ENCODE results near the gene DOHH. TPM values are rescaled to one million over a fixed set of nuclear protein-coding genes. Genes with fewer than 3 reads are reported as not detected.
"Not testable (repeated sequence)": the region's sequence is repeated elsewhere in the genome, so short reads cannot be mapped to it uniquely, and the experiment has no call there.

The DOHH gene
- total RNA-seq, 2 experiments from 2014 or later = 17.2 to 18.3 TPM

GRCh38 chr19:3516675-3517207, 16.3 kb upstream of the DOHH start:
- Mint-ChIP-seq H3K4me1 (peaks cover 25% of the 10 kb centered on the region), H3K36me3 (peaks cover 4% of the 10 kb centered on the region), H3K27ac (no peak overlapping the region), H3K9me3 (no peaks in the 10 kb centered on the region), H3K27me3 (no peaks in the 10 kb centered on the region), H3K4me3 (no peak overlapping the region)
- no peak for DNase-seq

GRCh38 chr19:3515891-3516422, 15.5 kb upstream of the DOHH start:
- peaks cover 2% of the 10 kb centered on the region for H3K36me3 Mint-ChIP-seq
- no peaks in the 10 kb centered on the region for H3K9me3 Mint-ChIP-seq
- peaks cover 24% of the 10 kb centered on the region for H3K4me1 Mint-ChIP-seq
- no peak for DNase-seq
- no peak overlapping the region for H3K27ac Mint-ChIP-seq
- no peaks in the 10 kb centered on the region for H3K27me3 Mint-ChIP-seq
- H3K4me3 Mint-ChIP-seq = no peak overlapping the region

DNA sequence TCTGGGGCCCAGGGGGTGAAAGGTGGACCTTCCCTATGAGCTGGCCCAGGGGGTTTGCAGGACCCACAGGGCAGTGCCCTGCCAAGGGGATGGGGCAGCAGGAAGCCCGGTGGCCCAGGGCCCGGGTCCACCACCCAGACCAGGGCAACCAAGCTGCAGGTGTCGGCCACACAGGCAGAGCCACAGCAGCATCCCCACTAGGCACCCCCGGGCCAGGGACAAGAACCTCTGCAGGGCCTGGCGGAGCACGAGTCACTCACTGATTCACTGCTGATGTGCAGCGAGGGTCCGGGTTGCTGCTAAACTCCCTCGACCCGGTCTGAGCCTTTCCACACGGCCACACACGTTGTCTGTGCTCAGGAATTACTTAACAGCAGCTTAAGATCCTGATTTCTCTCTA, 14.5 kb upstream of the DOHH start:
- Mint-ChIP-seq H3K4me1 (peaks cover 25% of the 10 kb centered on the region), H3K4me3 (no peak overlapping the region), H3K27ac (no peak overlapping the region), H3K9me3 (no peaks in the 10 kb centered on the region), H3K36me3 (peaks cover 2% of the 10 kb centered on the region), H3K27me3 (no peaks in the 10 kb centered on the region)
- DNase-seq = no peak

DNA sequence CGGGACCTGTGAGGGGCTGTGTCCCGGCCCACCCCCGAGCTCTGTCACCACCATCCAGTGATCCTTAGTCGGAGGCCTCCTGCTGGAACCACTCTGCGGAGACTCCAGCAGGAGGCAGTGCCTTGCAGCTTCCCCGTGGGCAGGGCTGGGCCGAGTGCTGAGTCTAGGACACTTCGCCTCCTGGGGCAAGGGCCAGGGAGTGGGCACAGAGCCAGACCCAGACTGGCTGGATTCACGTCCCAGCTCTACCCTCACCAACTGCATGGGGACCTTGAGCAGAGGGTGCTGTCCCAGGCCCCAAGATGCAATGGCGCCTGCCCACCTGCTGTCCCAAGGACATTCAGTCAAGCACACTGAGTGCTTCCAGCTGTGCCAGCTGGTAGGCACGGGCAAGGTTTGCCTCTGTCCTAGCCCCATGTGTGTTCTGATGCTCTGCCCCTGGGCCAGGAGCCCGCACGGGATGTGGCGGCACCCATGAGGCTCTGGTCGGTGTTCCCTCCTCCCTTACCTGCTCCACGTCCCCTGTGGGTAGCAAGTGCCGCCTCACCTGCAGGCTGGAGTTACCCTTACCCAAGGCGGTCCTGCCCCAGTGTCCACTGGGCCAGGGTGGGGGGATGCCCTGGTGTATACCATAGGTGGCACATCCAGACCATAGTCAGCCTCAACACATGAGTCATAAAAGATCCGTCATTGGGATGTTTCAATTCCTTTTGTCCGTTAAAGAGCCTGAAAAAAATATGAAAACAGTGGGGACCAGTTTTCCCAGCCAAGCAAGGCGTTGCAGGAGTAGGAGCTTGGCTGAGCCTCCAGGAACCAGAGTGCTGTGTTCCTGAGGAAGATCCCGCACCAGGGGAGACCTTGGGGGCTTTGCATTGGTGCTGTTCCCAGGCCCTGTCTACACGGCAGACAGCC, 13.0 kb upstream of the DOHH start:
- Mint-ChIP-seq H3K27me3 (no peaks in the 10 kb centered on the region), H3K4me3 (no peak overlapping the region), H3K36me3 (peaks cover 12% of the 10 kb centered on the region), H3K27ac (no peak overlapping the region), H3K9me3 (no peaks in the 10 kb centered on the region), H3K4me1 (peaks cover 34% of the 10 kb centered on the region)
- DNase-seq = no peak

DNA sequence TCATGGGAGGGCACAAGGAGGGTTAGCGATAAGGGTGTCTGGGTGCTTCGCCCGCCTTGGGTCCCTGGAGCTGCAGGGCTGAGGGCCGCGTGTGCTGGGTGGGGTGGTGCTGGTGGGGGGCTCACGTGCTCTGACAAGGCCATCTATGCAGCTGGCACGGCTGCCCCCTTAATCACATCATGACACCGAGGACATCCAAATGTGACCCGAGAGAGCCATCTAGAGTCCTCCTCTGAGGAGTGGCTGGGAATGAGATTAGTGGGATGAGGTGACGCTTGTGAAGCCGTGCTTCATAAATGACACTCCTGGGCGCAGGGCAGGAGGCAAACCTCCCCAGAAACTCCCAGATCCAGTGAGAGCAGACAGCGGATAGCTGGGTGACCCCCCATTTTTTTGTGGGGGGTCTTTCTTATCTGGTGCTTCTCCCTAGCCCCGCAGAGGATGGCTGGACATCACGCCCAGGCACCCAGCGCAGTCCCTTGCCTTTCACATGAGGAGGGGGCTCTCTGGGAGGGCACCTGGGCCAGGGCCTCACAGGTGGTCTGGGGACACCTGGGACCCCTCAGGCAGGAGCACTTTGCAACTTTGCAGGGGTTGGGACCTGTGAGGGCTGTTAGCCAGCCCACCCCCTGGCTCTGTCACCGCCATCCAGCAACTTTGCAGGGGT, 12.2 kb upstream of the DOHH start:
- H3K4me1 Mint-ChIP-seq = peaks cover 33% of the 10 kb centered on the region
- H3K9me3 Mint-ChIP-seq = no peaks in the 10 kb centered on the region
- peaks cover 12% of the 10 kb centered on the region for H3K36me3 Mint-ChIP-seq

GRCh38 chr19:3511506-3512251, 11.2 kb upstream of the DOHH start:
- no peak for DNase-seq
- peaks cover 16% of the 10 kb centered on the region for H3K36me3 Mint-ChIP-seq
- H3K4me1 Mint-ChIP-seq = peaks cover 40% of the 10 kb centered on the region
- no peak overlapping the region for H3K27ac Mint-ChIP-seq
- H3K27me3 Mint-ChIP-seq = no peaks in the 10 kb centered on the region
- no peak overlapping the region for H3K4me3 Mint-ChIP-seq
- no peaks in the 10 kb centered on the region for H3K9me3 Mint-ChIP-seq

More for the DNA sequence above, 12.2 kb upstream of the DOHH start:
- Mint-ChIP-seq H3K4me3 (no peak overlapping the region), H3K27ac (no peak overlapping the region), H3K27me3 (no peaks in the 10 kb centered on the region)
- no peak for DNase-seq

GRCh38 chr19:3510727-3511126, 10.3 kb upstream of the DOHH start:
- DNase-seq = no peak
- Mint-ChIP-seq H3K36me3 (peaks cover 16% of the 10 kb centered on the region), H3K4me1 (peaks cover 39% of the 10 kb centered on the region), H3K27ac (no peak overlapping the region), H3K27me3 (no peaks in the 10 kb centered on the region), H3K9me3 (no peaks in the 10 kb centered on the region), H3K4me3 (no peak overlapping the region)

DNA sequence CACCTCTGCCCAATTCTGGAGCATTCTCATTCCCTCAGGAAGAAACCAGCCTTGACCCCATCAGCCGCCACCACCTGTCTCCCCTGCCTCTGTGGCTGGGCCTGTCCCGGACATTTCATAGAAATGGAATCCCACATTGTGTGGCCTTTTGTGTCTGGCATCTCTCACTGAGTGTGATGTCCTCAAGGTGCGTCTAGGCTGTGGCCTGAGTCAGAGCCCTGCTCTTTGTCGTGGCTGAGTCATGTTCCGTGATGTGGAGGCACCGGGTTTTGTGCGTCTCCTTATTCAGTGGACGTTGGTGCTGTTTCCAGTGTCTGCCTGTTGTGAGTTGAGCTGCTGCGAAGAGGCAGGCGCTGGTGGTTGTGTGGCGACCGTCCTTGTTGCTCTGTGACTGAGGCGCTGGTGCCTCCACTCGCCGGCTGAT, 9.1 kb upstream of the DOHH start:
- Mint-ChIP-seq H3K36me3 (peaks cover 16% of the 10 kb centered on the region), H3K4me3 (peak overlapping the region; percentile 56), H3K27ac (peak overlapping the region; percentile 55), H3K27me3 (no peaks in the 10 kb centered on the region), H3K9me3 (no peaks in the 10 kb centered on the region), H3K4me1 (peaks cover 42% of the 10 kb centered on the region)
- DNase-seq = peak; percentile 32

GRCh38 chr19:3508771-3509535, 8.5 kb upstream of the DOHH start:
- no peak for DNase-seq
- peaks cover 43% of the 10 kb centered on the region for H3K4me1 Mint-ChIP-seq
- no peaks in the 10 kb centered on the region for H3K9me3 Mint-ChIP-seq
- no peaks in the 10 kb centered on the region for H3K27me3 Mint-ChIP-seq
- peaks cover 16% of the 10 kb centered on the region for H3K36me3 Mint-ChIP-seq
- peak overlapping the region; percentile 56 for H3K4me3 Mint-ChIP-seq
- H3K27ac Mint-ChIP-seq = peak overlapping the region; percentile 55

GRCh38 chr19:3508121-3508661, 7.7 kb upstream of the DOHH start:
- not testable (repeated sequence) for DNase-seq, H3K27ac Mint-ChIP-seq

DNA sequence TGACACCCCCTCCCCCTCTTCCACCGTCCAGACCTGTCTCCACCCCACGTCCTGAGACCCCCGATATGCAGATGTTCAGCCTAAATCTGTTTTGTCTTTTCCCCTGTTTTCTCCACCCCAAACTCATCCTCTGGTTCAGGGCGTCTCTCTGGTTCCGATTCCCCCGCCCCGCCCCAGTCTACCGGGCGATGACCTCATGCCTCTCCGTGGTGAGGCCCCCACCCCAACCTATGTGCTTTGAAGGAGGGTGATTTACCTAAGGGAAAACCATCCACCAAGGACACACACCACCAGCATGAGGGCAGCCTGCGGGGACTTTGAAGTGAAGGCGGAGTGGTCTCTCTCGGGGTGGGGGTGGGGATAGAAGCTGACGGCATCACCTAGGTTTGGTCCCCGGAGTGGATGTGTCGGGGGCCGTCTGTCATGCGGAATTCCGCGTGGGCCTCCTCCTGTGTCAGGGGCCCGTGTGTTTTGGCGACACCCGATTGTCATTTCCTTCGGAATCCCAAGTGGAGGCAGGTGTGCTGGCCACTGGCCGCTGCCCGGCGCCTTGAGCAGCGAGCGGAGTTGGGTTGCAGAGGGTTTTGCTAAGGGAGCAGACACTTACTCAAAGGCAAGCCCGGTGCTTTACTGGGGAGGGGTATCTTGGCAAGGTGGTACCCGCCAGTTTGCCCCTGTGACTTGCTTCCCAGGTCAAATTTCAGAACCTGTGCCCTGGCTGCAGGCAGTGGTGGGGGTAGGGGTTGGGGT, 7.1 kb upstream of the DOHH start:
- Mint-ChIP-seq H3K36me3 (peaks cover 16% of the 10 kb centered on the region), H3K27ac (peak overlapping the region; percentile 73)

More at GRCh38 chr19:3508121-3508661, 7.7 kb upstream of the DOHH start:
- H3K4me3 Mint-ChIP-seq = peak overlapping the region; percentile 94
- peaks cover 43% of the 10 kb centered on the region for H3K4me1 Mint-ChIP-seq
- not testable (repeated sequence) for H3K9me3 Mint-ChIP-seq, H3K27me3 Mint-ChIP-seq
- peaks cover 16% of the 10 kb centered on the region for H3K36me3 Mint-ChIP-seq

GRCh38 chr19:3506384-3507340, 6.2 kb upstream of the DOHH start:
- H3K27ac Mint-ChIP-seq = peak overlapping the region; percentile 73
- H3K36me3 Mint-ChIP-seq = peaks cover 16% of the 10 kb centered on the region
- peak; percentile 28 for DNase-seq
- no peaks in the 10 kb centered on the region for H3K27me3 Mint-ChIP-seq
- no peaks in the 10 kb centered on the region for H3K9me3 Mint-ChIP-seq
- H3K4me3 Mint-ChIP-seq = peak overlapping the region; percentile 94
- peaks cover 37% of the 10 kb centered on the region for H3K4me1 Mint-ChIP-seq

More for the DNA sequence above, 7.1 kb upstream of the DOHH start:
- Mint-ChIP-seq H3K4me1 (peaks cover 41% of the 10 kb centered on the region), H3K9me3 (no peaks in the 10 kb centered on the region), H3K4me3 (peak overlapping the region; percentile 94), H3K27me3 (no peaks in the 10 kb centered on the region)
- peak; percentile 26 for DNase-seq

All from activated naive CD8-positive, alpha-beta T cell treated with anti-CD3 and anti-CD28 coated beads for 36 hours (primary cell).